HEK293T (cell line): ENCODE data around the gene PPOX.

ENCODE experiments used
- CTCF ChIA-PET: fragments of 350-600 bp; formaldehyde crosslinking; extraction: SDS; loops from one replicate; lab custom pipeline; 2021; ENCODE audit warnings: antibody characterized with exemption, inconsistent platforms; lab: Yijun Ruan, JAX
- POLR2A ChIA-PET: fragments of 350-600 bp; formaldehyde crosslinking; extraction: SDS; loops from one replicate; lab custom pipeline; 2020; ENCODE audit warnings: antibody characterized with exemption, inconsistent platforms; lab: Yijun Ruan, JAX
- DNase-seq: peaks from one replicate; pipeline ENCODE4 v3.0.0; 2012; ENCODE audit warnings: mixed read lengths; ENCODE audit errors: extremely low spot score
- ARNT ChIP-seq: fragments of 450-650 bp; IDR thresholded peaks from 2 replicates; pipeline ENCODE4 v1.6.1; 2017; ENCODE audit warnings: mild to moderate bottlenecking
- BHLHE40 ChIP-seq: fragments of 450-650 bp; IDR thresholded peaks from 2 replicates; pipeline ENCODE4 v1.6.1; 2016; ENCODE audit warnings: mild to moderate bottlenecking, moderate library complexity, borderline replicate concordance
- CTBP1 ChIP-seq: fragments of 450-650 bp; IDR thresholded peaks from 2 replicates; pipeline ENCODE4 v1.6.1; 2016; ENCODE audit warnings: borderline replicate concordance
- ELF4 ChIP-seq: fragments of 450-650 bp; IDR thresholded peaks from 2 replicates; pipeline ENCODE4 v1.6.1; 2017; ENCODE audit warnings: antibody characterized with exemption
- FOXA1 ChIP-seq: fragments of 450-650 bp; IDR thresholded peaks from 2 replicates; pipeline ENCODE4 v1.6.1; 2016; ENCODE audit warnings: mild to moderate bottlenecking
- FOXK2 ChIP-seq: fragments of 450-650 bp; IDR thresholded peaks from 2 replicates; pipeline ENCODE4 v1.6.1; 2016; ENCODE audit warnings: mild to moderate bottlenecking
- FOXM1 ChIP-seq: fragments of 450-650 bp; IDR thresholded peaks from 2 replicates; pipeline ENCODE4 v1.6.1; 2017; ENCODE audit warnings: mild to moderate bottlenecking, borderline replicate concordance
- HDGF ChIP-seq: fragments of 450-650 bp; IDR thresholded peaks from 2 replicates; pipeline ENCODE4 v1.6.1; 2017; ENCODE audit warnings: antibody characterized with exemption, borderline replicate concordance
- L3MBTL2 ChIP-seq: fragments of 450-650 bp; conservative IDR thresholded peaks from 2 replicates; pipeline ENCODE4 v1.6.1; 2016; ENCODE audit warnings: mild to moderate bottlenecking
- LEF1 ChIP-seq: fragments of 450-650 bp; IDR thresholded peaks from 2 replicates; pipeline ENCODE4 v1.6.1; 2017; ENCODE audit warnings: mild to moderate bottlenecking, borderline replicate concordance
- NFRKB ChIP-seq: fragments of 450-650 bp; IDR thresholded peaks from 2 replicates; pipeline ENCODE4 v1.6.1; 2016; ENCODE audit warnings: mild to moderate bottlenecking, moderate library complexity
- SP1 ChIP-seq: fragments of 450-650 bp; IDR thresholded peaks from 2 replicates; pipeline ENCODE4 v1.6.1; 2017
- SUZ12 ChIP-seq: fragments of 450-650 bp; IDR thresholded peaks from 2 replicates; pipeline ENCODE4 v1.6.1; 2016; ENCODE audit warnings: mild to moderate bottlenecking
- TARDBP ChIP-seq: fragments of 450-650 bp; IDR thresholded peaks from 2 replicates; pipeline ENCODE4 v1.6.1; 2016
- ZNF384 ChIP-seq: fragments of 450-650 bp; IDR thresholded peaks from 2 replicates; pipeline ENCODE4 v1.6.1; 2016
- TF ChIP-seq, protein P1 (sequence below): fragments of 450-650 bp; IDR thresholded peaks from 2 replicates; pipeline ENCODE4 v1.6.1; 2016

Gene PPOX

DNA sequence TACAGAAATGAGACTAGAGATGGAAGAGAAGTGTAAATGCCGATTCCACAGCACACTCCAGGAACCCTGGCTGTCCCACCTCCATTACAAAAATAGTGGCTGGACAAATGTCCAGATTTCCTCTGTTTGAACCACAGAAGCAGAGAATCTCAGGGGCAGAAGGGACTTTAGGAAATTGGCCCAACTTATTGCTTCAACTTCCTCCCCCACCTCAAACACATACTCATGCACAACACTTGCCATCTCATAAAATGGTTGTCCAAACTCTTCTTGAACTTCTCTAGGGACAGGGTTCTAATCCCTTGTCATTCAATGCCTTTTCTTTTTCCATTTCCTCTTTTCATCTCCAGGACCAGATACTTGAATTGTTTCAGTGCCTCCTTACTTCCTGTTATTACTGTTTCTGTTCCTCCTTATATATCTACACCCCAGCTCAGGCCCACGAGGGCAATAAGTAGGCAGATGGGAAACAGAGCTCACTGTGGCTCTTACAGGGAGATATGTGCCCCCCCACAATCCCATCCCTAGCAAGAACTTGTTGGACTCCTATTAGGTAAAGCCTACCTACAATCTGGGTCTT is 19.6 kb downstream of the PPOX start:
- no peak for DNase-seq
- ChIA-PET POLR2A (interaction anchor here (1.0 kb wide), 1 partner anchor 16 kb away, joined by 3 read pairs; the partner anchor contains the start of gene NDUFS2), CTCF (no interaction called here)

GRCh38 chr1:161187311-161187710 is 21.1 kb downstream of the PPOX start:
- CTCF ChIA-PET: no interaction called here
- no peak for DNase-seq
- no peak for TF ChIP-seq ZNF384
- TF ChIP-seq LEF1: no peak
- TF ChIP-seq FOXM1: no peak
- TF ChIP-seq SP1: no peak
- no peak for TF ChIP-seq SUZ12
- TF ChIP-seq HDGF: no peak
- TF ChIP-seq TARDBP: no peak
- no peak for TF ChIP-seq ELF4
- no peak for TF ChIP-seq FOXK2
- TF ChIP-seq, protein P1, sequence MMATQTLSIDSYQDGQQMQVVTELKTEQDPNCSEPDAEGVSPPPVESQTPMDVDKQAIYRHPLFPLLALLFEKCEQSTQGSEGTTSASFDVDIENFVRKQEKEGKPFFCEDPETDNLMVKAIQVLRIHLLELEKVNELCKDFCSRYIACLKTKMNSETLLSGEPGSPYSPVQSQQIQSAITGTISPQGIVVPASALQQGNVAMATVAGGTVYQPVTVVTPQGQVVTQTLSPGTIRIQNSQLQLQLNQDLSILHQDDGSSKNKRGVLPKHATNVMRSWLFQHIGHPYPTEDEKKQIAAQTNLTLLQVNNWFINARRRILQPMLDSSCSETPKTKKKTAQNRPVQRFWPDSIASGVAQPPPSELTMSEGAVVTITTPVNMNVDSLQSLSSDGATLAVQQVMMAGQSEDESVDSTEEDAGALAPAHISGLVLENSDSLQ: no peak
- no peak for TF ChIP-seq FOXA1
- TF ChIP-seq BHLHE40: no peak
- TF ChIP-seq ARNT: no peak
- TF ChIP-seq CTBP1: no peak
- no peak for TF ChIP-seq NFRKB
- no peak for TF ChIP-seq L3MBTL2
- POLR2A ChIA-PET: interaction anchor here (1.4 kb wide), 1 partner anchor 14 kb away, joined by 4 read pairs; the partner anchor contains the start of gene NDUFS2

More for the DNA sequence above, 19.6 kb downstream of the PPOX start:
- TF ChIP-seq NFRKB (no peak), FOXK2 (no peak), ARNT (no peak)
- TF ChIP-seq, protein P1: no peak

DNA sequence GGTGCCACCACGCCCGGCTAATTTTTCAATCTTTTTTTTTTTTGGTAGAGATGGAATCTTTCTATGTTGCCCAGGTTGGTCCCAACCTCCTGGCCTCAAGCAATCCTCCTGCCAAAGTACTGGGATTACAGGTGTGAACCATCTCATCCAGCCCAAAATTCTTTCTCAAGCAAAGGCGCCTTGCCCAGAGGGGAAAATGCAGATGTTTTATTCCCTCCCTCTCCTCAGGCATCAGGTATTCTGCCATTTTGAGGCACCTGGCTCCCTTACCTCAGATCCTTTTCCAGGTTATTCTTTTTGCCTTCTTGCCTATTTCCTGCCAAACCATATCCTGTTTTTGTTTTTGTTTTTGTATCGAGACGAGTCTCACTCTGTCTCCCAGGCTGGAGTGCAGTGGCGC is 22.2 kb downstream of the PPOX start:
- CTCF ChIA-PET: no interaction called here
- POLR2A ChIA-PET: interaction anchor here (1.4 kb wide), 1 partner anchor 13 kb away, joined by 4 read pairs; the partner anchor contains the start of gene NDUFS2
- no peak for DNase-seq

DNA sequence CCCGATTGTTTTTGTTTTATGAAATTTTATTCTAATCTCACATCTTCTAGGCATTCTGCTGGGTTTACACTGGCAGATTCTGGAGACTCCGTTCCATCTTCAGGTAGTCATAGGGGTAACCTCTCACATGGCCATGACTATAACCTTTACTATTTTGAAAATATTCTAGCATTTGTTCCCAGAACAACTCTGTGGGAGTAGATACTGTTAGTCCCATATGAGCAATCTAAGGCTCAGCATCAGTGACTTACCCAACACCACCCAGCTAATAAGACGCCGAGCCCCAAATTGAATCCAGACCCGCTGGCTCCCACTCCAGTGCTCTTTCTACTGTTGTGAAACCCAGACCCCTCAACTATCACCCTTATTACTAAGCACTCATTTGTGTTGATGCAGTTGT is 22.8 kb downstream of the PPOX start:
- DNase-seq: no peak
- TF ChIP-seq FOXK2: no peak
- no peak for TF ChIP-seq SP1
- TF ChIP-seq TARDBP: no peak
- no peak for TF ChIP-seq L3MBTL2
- TF ChIP-seq SUZ12: no peak
- TF ChIP-seq ZNF384: no peak
- TF ChIP-seq LEF1: no peak
- TF ChIP-seq, protein P1: no peak
- TF ChIP-seq CTBP1: no peak
- no peak for TF ChIP-seq HDGF
- ChIA-PET CTCF (no interaction called here), POLR2A (no interaction called here)

More for the DNA sequence above, 22.2 kb downstream of the PPOX start:
- no peak for TF ChIP-seq ELF4
- no peak for TF ChIP-seq ARNT
- no peak for TF ChIP-seq ZNF384
- TF ChIP-seq LEF1: no peak
- TF ChIP-seq L3MBTL2: no peak
- TF ChIP-seq, protein P1: no peak
- TF ChIP-seq FOXA1: no peak
- TF ChIP-seq NFRKB: no peak

DNA sequence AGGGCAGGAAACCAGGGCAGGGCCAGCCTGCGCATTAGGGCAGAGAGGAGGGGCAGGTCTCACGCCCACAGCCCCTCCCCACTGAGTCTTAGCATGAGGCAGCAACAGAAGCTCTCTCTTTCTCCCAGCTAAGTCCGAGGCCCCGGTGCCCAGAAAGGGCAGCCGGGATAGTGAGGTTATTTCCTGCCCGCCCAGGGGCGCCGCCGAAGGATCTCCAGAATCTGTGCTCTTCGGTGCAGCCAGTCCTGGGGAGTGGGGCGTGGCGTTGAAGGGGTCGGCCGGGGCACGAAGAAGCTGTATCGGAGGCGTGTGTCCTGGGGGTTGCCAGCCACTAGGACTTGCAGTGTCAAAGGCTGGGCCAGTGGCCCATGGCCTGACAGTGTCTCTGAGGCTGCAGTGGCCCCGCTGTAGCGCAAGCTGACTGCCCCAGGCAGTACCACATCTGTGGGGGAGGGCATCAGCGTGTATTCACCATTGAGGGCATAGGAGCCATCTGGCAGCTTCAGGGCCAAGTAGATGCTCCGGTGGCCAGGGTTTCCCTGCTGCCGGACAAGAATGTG is 24.8 kb downstream of the PPOX start:
- no peak for DNase-seq
- POLR2A ChIA-PET: interaction anchor here (0.8 to 1.1 kb wide), 2 partner anchors 11 to 20 kb away, joined by 3 to 4 read pairs; partner anchors contain the start of gene NDUFS2
- no peak for TF ChIP-seq SP1
- TF ChIP-seq SUZ12: no peak
- no peak for TF ChIP-seq BHLHE40
- no peak for TF ChIP-seq FOXK2
- no peak for TF ChIP-seq HDGF
- TF ChIP-seq ELF4: no peak
- no peak for TF ChIP-seq L3MBTL2
- TF ChIP-seq CTBP1: no peak
- no peak for TF ChIP-seq NFRKB
- no peak for TF ChIP-seq ZNF384
- no peak for TF ChIP-seq LEF1
- TF ChIP-seq, protein P1: no peak
- TF ChIP-seq FOXM1: no peak
- TF ChIP-seq FOXA1: no peak
- CTCF ChIA-PET: interaction anchor here (1.0 to 2.2 kb wide), 5 partner anchors 8 to 191 kb away, joined by 3 to 7 read pairs (median 4); partner anchors contain the start of genes PPOX and TOMM40L
